Measurements from ENCODE around the gene SLC4A8. TPM values are rescaled to one million over a fixed set of nuclear protein-coding genes. Genes with fewer than 3 reads are reported as not detected.

The SLC4A8 gene
- total RNA-seq, 1 donor from 2014 or later = 21.2 TPM

GRCh38 chr12:51401020-51401419 is 23.6 kb upstream of the SLC4A8 start:
- H3K27ac Mint-ChIP-seq = no peak overlapping the region
- no peaks in the 10 kb centered on the region for H3K36me3 Mint-ChIP-seq
- peaks cover 27% of the 10 kb centered on the region for H3K4me1 Mint-ChIP-seq
- H3K9me3 Mint-ChIP-seq = no peaks in the 10 kb centered on the region
- H3K4me3 Mint-ChIP-seq = no peak overlapping the region
- no peak for TF ChIP-seq CTCF (IDR thresholded peaks at IDR 0.05; ENCODE audit: unreplicated experiment)
- DNase-seq (ENCODE audit: low spot score in 2 of 2, unreplicated experiment in 2 of 2) = no peak
- H3K27me3 Mint-ChIP-seq (ENCODE audit: low read depth) = no peaks in the 10 kb centered on the region

- H3K4me1 Mint-ChIP-seq = peaks cover 30% of the 10 kb centered on the region
Observed at GRCh38 chr12:51401486-51401885, 23.1 kb upstream of the SLC4A8 start.

GRCh38 chr12:51401900-51402299 is 22.7 kb upstream of the SLC4A8 start:
- no peak for TF ChIP-seq CTCF (IDR thresholded peaks at IDR 0.05; ENCODE audit: unreplicated experiment)

More at GRCh38 chr12:51401486-51401885, 23.1 kb upstream of the SLC4A8 start:
- Mint-ChIP-seq H3K9me3 (no peaks in the 10 kb centered on the region), H3K27ac (no peak overlapping the region), H3K27me3 (ENCODE audit: low read depth) (no peaks in the 10 kb centered on the region), H3K4me3 (no peak overlapping the region), H3K36me3 (no peaks in the 10 kb centered on the region)
- DNase-seq (ENCODE audit: low spot score in 2 of 2, unreplicated experiment in 2 of 2) = no peak
- TF ChIP-seq CTCF (IDR thresholded peaks at IDR 0.05; ENCODE audit: unreplicated experiment) = no peak

GRCh38 chr12:51403159-51403558 is 21.5 kb upstream of the SLC4A8 start:
- TF ChIP-seq CTCF (IDR thresholded peaks at IDR 0.05; ENCODE audit: unreplicated experiment) = no peak
- DNase-seq (ENCODE audit: low spot score in 2 of 2, unreplicated experiment in 2 of 2) = no peak
- H3K36me3 Mint-ChIP-seq = no peaks in the 10 kb centered on the region
- no peaks in the 10 kb centered on the region for H3K27me3 Mint-ChIP-seq (ENCODE audit: low read depth)
- H3K27ac Mint-ChIP-seq = no peak overlapping the region
- H3K4me3 Mint-ChIP-seq = no peak overlapping the region
- H3K9me3 Mint-ChIP-seq = no peaks in the 10 kb centered on the region
- peaks cover 28% of the 10 kb centered on the region for H3K4me1 Mint-ChIP-seq

More at GRCh38 chr12:51401900-51402299, 22.7 kb upstream of the SLC4A8 start:
- Mint-ChIP-seq H3K9me3 (no peaks in the 10 kb centered on the region), H3K4me3 (no peak overlapping the region), H3K27ac (no peak overlapping the region), H3K27me3 (ENCODE audit: low read depth) (no peaks in the 10 kb centered on the region), H3K36me3 (no peaks in the 10 kb centered on the region), H3K4me1 (peaks cover 30% of the 10 kb centered on the region)
- no peak for DNase-seq (ENCODE audit: low spot score in 2 of 2, unreplicated experiment in 2 of 2)

- H3K9me3 Mint-ChIP-seq = no peaks in the 10 kb centered on the region
- H3K4me3 Mint-ChIP-seq = no peak overlapping the region
- no peaks in the 10 kb centered on the region for H3K27me3 Mint-ChIP-seq (ENCODE audit: low read depth)
- TF ChIP-seq CTCF (IDR thresholded peaks at IDR 0.05; ENCODE audit: unreplicated experiment) = no peak
- no peaks in the 10 kb centered on the region for H3K36me3 Mint-ChIP-seq
- no peak for DNase-seq (ENCODE audit: low spot score in 2 of 2, unreplicated experiment in 2 of 2)
- H3K4me1 Mint-ChIP-seq = peaks cover 27% of the 10 kb centered on the region
- H3K27ac Mint-ChIP-seq = no peak overlapping the region
Observed at GRCh38 chr12:51403681-51404136, 20.9 kb upstream of the SLC4A8 start.

GRCh38 chr12:51404627-51405026 is 20.0 kb upstream of the SLC4A8 start:
- H3K36me3 Mint-ChIP-seq = no peaks in the 10 kb centered on the region
- TF ChIP-seq CTCF (IDR thresholded peaks at IDR 0.05; ENCODE audit: unreplicated experiment) = no peak
- no peak for DNase-seq (ENCODE audit: low spot score in 2 of 2, unreplicated experiment in 2 of 2)
- no peak overlapping the region for H3K27ac Mint-ChIP-seq
- H3K27me3 Mint-ChIP-seq (ENCODE audit: low read depth) = no peaks in the 10 kb centered on the region
- H3K4me1 Mint-ChIP-seq = peaks cover 25% of the 10 kb centered on the region
- H3K4me3 Mint-ChIP-seq = no peak overlapping the region
- no peaks in the 10 kb centered on the region for H3K9me3 Mint-ChIP-seq
